SKM-1 treated with dmso at 0.1 percent for 144 hours (cell line): Measurements from ENCODE around the gene ATP2A1.
"Not testable (repeated sequence)": the region's sequence is repeated elsewhere in the genome, so short reads cannot be mapped to it uniquely, and the experiment has no call there.

ENCODE experiments used
- DNase-seq: peaks from one replicate; lab custom pipeline; 2025; ENCODE audit not compliant: unreplicated experiment; lab: John Stamatoyannopoulos, UW

The ATP2A1 gene

GRCh38 chr16:28905229-28905754 lies 27.0 kb downstream of the ATP2A1 start:
- no peak for DNase-seq

- no peak for DNase-seq
These were observed 27.6 kb downstream of the ATP2A1 start for GRCh38 chr16:28905800-28906372.

- DNase-seq: no peak
These were observed 32.1 kb downstream of the ATP2A1 start for GRCh38 chr16:28910086-28911031.

- no peak for DNase-seq
These were observed 34.3 kb downstream of the ATP2A1 start for GRCh38 chr16:28912558-28912957.

- no peak for DNase-seq
These were observed 35.8 kb downstream of the ATP2A1 start for GRCh38 chr16:28913946-28914724.

GRCh38 chr16:28915181-28915580 lies 36.9 kb downstream of the ATP2A1 start:
- DNase-seq: no peak

- no peak for DNase-seq
These were observed 38.8 kb downstream of the ATP2A1 start for GRCh38 chr16:28917095-28917494.

GRCh38 chr16:28918698-28919097 lies 40.4 kb downstream of the ATP2A1 start:
- DNase-seq: no peak

GRCh38 chr16:28923231-28923587 lies 44.9 kb downstream of the ATP2A1 start:
- no peak for DNase-seq

- no peak for DNase-seq
These were observed 45.5 kb downstream of the ATP2A1 start for GRCh38 chr16:28923652-28924398.

- no peak for DNase-seq
These were observed 46.1 kb downstream of the ATP2A1 start for GRCh38 chr16:28924399-28924761.

- DNase-seq: peak; percentile 88
These were observed 46.6 kb downstream of the ATP2A1 start, which contains the start of gene RABEP2 for GRCh38 chr16:28924762-28925385. RABEP2 (minus strand) TSS chr16:28925238; CDS start chr16:28925163, 75 bp downstream.

- peak; percentile 70 for DNase-seq
These were observed 47.3 kb downstream of the ATP2A1 start for GRCh38 chr16:28925386-28926228.

- not testable (repeated sequence) for DNase-seq
These were observed 48.0 kb downstream of the ATP2A1 start for GRCh38 chr16:28926284-28926683.

- DNase-seq: no peak
These were observed 49.5 kb downstream of the ATP2A1 start for GRCh38 chr16:28927815-28928214.

- DNase-seq: no peak
These were observed 51.9 kb downstream of the ATP2A1 start for GRCh38 chr16:28930203-28930602.

GRCh38 chr16:28930652-28931051 lies 52.4 kb downstream of the ATP2A1 start:
- peak; percentile 37 for DNase-seq

- no peak for DNase-seq
These were observed 53.5 kb downstream of the ATP2A1 start, which contains the start of gene CD19 for GRCh38 chr16:28931801-28932225. CD19 (plus strand) TSS chr16:28931971; CDS start chr16:28932001, 30 bp downstream.
